ENCODE data around the gene BCAP29.

GRCh38 chr7:107600816-107601215 is 20.8 kb downstream of the BCAP29 start:
- TF ChIP-seq POLR2AphosphoS5 (IDR thresholded peaks at IDR 0.05; ENCODE audit: low read depth, low read length) (no peak), YY1 (IDR thresholded peaks at IDR 0.05; ENCODE audit: extremely low read depth, insufficient replicate concordance, low read depth, low read length) (no peak), SRF (IDR thresholded peaks at IDR 0.05; ENCODE audit: low read depth) (no peak), POLR2A (IDR thresholded peaks at IDR 0.05; ENCODE audit: borderline replicate concordance, extremely low read depth, insufficient read depth, insufficient read length) (no peak), EZH2phosphoT487 (IDR thresholded peaks at IDR 0.05; ENCODE audit: borderline replicate concordance) (no peak), SP1 (IDR thresholded peaks at IDR 0.05; ENCODE audit: low read depth) (no peak), EGR1 (IDR thresholded peaks at IDR 0.05; ENCODE audit: low read depth) (no peak), ZFX (IDR thresholded peaks at IDR 0.05) (no peak), ELF1 (IDR thresholded peaks at IDR 0.05; ENCODE audit: borderline replicate concordance, low read depth) (no peak)
- TF ChIP-seq, protein P1, sequence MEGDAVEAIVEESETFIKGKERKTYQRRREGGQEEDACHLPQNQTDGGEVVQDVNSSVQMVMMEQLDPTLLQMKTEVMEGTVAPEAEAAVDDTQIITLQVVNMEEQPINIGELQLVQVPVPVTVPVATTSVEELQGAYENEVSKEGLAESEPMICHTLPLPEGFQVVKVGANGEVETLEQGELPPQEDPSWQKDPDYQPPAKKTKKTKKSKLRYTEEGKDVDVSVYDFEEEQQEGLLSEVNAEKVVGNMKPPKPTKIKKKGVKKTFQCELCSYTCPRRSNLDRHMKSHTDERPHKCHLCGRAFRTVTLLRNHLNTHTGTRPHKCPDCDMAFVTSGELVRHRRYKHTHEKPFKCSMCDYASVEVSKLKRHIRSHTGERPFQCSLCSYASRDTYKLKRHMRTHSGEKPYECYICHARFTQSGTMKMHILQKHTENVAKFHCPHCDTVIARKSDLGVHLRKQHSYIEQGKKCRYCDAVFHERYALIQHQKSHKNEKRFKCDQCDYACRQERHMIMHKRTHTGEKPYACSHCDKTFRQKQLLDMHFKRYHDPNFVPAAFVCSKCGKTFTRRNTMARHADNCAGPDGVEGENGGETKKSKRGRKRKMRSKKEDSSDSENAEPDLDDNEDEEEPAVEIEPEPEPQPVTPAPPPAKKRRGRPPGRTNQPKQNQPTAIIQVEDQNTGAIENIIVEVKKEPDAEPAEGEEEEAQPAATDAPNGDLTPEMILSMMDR (IDR thresholded peaks at IDR 0.05 in 2 of 3, conservative IDR thresholded peaks at IDR 0.05 in 1 of 3; ENCODE audit: borderline replicate concordance in 1 of 3, insufficient read depth in 1 of 3, low read depth in 2 of 3, low read length in 2 of 3), result no peak
- TF ChIP-seq, protein P2, sequence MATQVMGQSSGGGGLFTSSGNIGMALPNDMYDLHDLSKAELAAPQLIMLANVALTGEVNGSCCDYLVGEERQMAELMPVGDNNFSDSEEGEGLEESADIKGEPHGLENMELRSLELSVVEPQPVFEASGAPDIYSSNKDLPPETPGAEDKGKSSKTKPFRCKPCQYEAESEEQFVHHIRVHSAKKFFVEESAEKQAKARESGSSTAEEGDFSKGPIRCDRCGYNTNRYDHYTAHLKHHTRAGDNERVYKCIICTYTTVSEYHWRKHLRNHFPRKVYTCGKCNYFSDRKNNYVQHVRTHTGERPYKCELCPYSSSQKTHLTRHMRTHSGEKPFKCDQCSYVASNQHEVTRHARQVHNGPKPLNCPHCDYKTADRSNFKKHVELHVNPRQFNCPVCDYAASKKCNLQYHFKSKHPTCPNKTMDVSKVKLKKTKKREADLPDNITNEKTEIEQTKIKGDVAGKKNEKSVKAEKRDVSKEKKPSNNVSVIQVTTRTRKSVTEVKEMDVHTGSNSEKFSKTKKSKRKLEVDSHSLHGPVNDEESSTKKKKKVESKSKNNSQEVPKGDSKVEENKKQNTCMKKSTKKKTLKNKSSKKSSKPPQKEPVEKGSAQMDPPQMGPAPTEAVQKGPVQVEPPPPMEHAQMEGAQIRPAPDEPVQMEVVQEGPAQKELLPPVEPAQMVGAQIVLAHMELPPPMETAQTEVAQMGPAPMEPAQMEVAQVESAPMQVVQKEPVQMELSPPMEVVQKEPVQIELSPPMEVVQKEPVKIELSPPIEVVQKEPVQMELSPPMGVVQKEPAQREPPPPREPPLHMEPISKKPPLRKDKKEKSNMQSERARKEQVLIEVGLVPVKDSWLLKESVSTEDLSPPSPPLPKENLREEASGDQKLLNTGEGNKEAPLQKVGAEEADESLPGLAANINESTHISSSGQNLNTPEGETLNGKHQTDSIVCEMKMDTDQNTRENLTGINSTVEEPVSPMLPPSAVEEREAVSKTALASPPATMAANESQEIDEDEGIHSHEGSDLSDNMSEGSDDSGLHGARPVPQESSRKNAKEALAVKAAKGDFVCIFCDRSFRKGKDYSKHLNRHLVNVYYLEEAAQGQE (IDR thresholded peaks at IDR 0.05; ENCODE audit: low read depth), result no peak
